Neuronal stem cell (in vitro differentiated cells): Measurements from ENCODE around the gene LPO.
A peak's percentile ranks its signal among the peaks of the same experiment; 100 is the strongest.

Experiments used
- DNase-seq: peaks from one replicate; pipeline ENCODE4 v3.0.0-alpha.2; 2013; ENCODE audit warnings: low spot score
- H2AFZ ChIP-seq: one replicate; pipeline ENCODE4 v1.6.1; 2013; ENCODE audit warnings: mild to moderate bottlenecking, low read length, inconsistent platforms
- H2AK5ac ChIP-seq: 2 replicates; pipeline ENCODE4 v1.6.1; 2013; ENCODE audit warnings: low read depth, mild to moderate bottlenecking, inconsistent platforms, low read length, moderate library complexity, mixed read lengths
- H2BK120ac ChIP-seq: 2 replicates; pipeline ENCODE4 v1.6.1; 2013; ENCODE audit warnings: low read depth, mild to moderate bottlenecking, inconsistent platforms, low read length, moderate library complexity, mixed read lengths
- H2BK12ac ChIP-seq: one replicate; pipeline ENCODE4 v1.6.1; 2013; ENCODE audit warnings: low read length, inconsistent platforms
- H2BK15ac ChIP-seq: 2 replicates; pipeline ENCODE4 v1.6.1; 2013; ENCODE audit warnings: mild to moderate bottlenecking, low read length, inconsistent platforms, mixed read lengths
- H2BK5ac ChIP-seq: one replicate; pipeline ENCODE4 v1.6.1; 2013; ENCODE audit warnings: inconsistent platforms, mild to moderate bottlenecking, low read length, moderate library complexity
- H3K14ac ChIP-seq: one replicate; pipeline ENCODE4 v1.6.1; 2013; ENCODE audit warnings: low read length, inconsistent platforms
- H3K18ac ChIP-seq: 2 replicates; pipeline ENCODE4 v1.6.1; 2013; ENCODE audit warnings: low read length, inconsistent platforms
- H3K23ac ChIP-seq: 2 replicates; pipeline ENCODE4 v1.6.1; 2013; ENCODE audit warnings: low read depth, mild to moderate bottlenecking, mixed read lengths, low read length, inconsistent platforms; ENCODE audit not compliant: poor library complexity
- H3K27ac ChIP-seq: replicated peaks from 3 replicates; pipeline ENCODE4 v1.5.1; 2013; ENCODE audit warnings: low read length, inconsistent platforms
- H3K27me3 ChIP-seq, 3 experiments: 2 replicates each; pipeline ENCODE4 v1.6.1; 2013; ENCODE audit warnings: low read length in 3 of 3, mild to moderate bottlenecking in 2 of 3, inconsistent platforms in 1 of 3, low read depth in 1 of 3, mixed read lengths in 1 of 3, moderate library complexity in 1 of 3; ENCODE audit not compliant: control insufficient read depth in 3 of 3, insufficient read depth in 3 of 3
- H3K36me3 ChIP-seq, 2 donors: replicated peaks in 1 of 2; 2 replicates each; pipeline ENCODE4 v1.6.1; 2013; ENCODE audit warnings: low read length in 2 of 2; ENCODE audit not compliant: control insufficient read depth in 2 of 2, insufficient read depth in 2 of 2
- H3K4ac ChIP-seq: 2 replicates; pipeline ENCODE4 v1.6.1; 2013; ENCODE audit warnings: inconsistent platforms, mild to moderate bottlenecking, low read length, moderate library complexity
- H3K4me1 ChIP-seq, 2 donors: 1 replicate in 1 of 2; 2 replicates in 1 of 2; pipeline ENCODE4 v1.6.1; 2013; ENCODE audit warnings: low read length in 2 of 2, low read depth in 1 of 2; ENCODE audit not compliant: control insufficient read depth in 2 of 2, insufficient read depth in 1 of 2
- H3K4me2 ChIP-seq: one replicate; pipeline ENCODE4 v1.6.1; 2013; ENCODE audit warnings: mild to moderate bottlenecking, low read length, inconsistent platforms; ENCODE audit not compliant: insufficient read depth, poor library complexity, severe bottlenecking
- H3K4me3 ChIP-seq, 2 donors: 2 replicates each; pipeline ENCODE4 v1.5.1; 2013; ENCODE audit warnings: low read length in 2 of 2, mild to moderate bottlenecking in 2 of 2, inconsistent platforms in 1 of 2, moderate library complexity in 1 of 2
- H3K79me1 ChIP-seq: one replicate; pipeline ENCODE4 v1.6.1; 2013; ENCODE audit warnings: low read depth, mild to moderate bottlenecking, inconsistent platforms, low read length, moderate library complexity
- H3K9ac ChIP-seq: one replicate; pipeline ENCODE4 v1.6.1; 2013; ENCODE audit warnings: mild to moderate bottlenecking, low read depth, low read length, inconsistent platforms; ENCODE audit not compliant: poor library complexity
- H3K9me3 ChIP-seq, 2 donors: replicated peaks in 1 of 2; 2 replicates each; pipeline versions ENCODE3 to v1.6.1; 2013; ENCODE audit warnings: low read length in 2 of 2, mild to moderate bottlenecking in 2 of 2, inconsistent platforms in 1 of 2, low read depth in 1 of 2, mixed read lengths in 1 of 2, moderate library complexity in 1 of 2; ENCODE audit not compliant: control insufficient read depth in 2 of 2, insufficient read depth in 1 of 2
- H4K8ac ChIP-seq: one replicate; pipeline ENCODE4 v1.6.1; 2013; ENCODE audit warnings: low read depth, mild to moderate bottlenecking, inconsistent platforms, low read length, moderate library complexity
- H4K91ac ChIP-seq: one replicate; pipeline ENCODE4 v1.6.1; 2013; ENCODE audit warnings: low read length, low read depth, mild to moderate bottlenecking, inconsistent platforms; ENCODE audit not compliant: poor library complexity
- WGBS, 2 donors: extraction: QIAGEN DNeasy Blood & Tissue Kit; methylation state at CpG; one replicate each; pipeline ENCODE4 v1.1.7; 2013; ENCODE audit warnings: missing lambda C conversion rate in 2 of 2, mixed read lengths in 1 of 2; ENCODE audit not compliant: insufficient read length in 2 of 2, insufficient replicate concordance in 1 of 2; ENCODE audit errors: extremely low coverage in 2 of 2; 5-methylcytosine and 5-hydroxymethylcytosine counted together

The LPO gene

DNA sequence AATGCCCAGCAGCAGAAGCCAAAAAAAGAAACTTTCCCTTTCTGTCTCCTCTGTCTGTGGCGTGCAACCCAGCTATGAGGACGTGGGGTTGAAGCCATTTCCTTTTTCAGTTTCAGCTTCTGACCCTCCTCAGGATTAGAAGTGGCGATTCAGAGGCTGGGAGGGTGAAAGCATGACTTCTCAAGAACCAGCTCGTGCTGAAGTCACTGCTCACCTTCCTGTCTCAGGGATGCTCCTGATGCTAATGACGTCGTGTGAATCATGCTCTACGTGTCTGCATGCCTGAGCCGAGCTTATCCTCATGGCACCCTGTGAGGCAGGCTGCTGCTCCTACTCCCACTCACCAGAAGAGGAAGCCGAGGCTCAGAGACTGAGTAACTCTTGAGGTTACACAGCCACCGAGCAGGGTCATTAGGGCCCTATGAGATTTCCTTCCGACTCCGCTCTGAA is 5.7 kb upstream of the LPO start:
- no peak overlapping the region for H3K14ac ChIP-seq
- H3K23ac ChIP-seq = no peak overlapping the region
- H2BK12ac ChIP-seq = no peak overlapping the region
- H3K4me2 ChIP-seq = no peak overlapping the region
- H2AFZ ChIP-seq = peak overlapping the region; percentile 5
- H3K36me3 ChIP-seq = no peaks in the 10 kb centered on the region
- no peak overlapping the region for H3K18ac ChIP-seq
- H3K4me3 ChIP-seq = no peak overlapping the region
- WGBS, 2 donors = no CpG with 5 or more reads among the region's 12 CpGs
- no peaks in the 10 kb centered on the region for H3K79me1 ChIP-seq
- H3K4me1 ChIP-seq = peaks cover 0 to 9% of the 10 kb centered on the region in 2 donors
- no peaks in the 10 kb centered on the region for H3K9me3 ChIP-seq
- H2BK15ac ChIP-seq = no peak overlapping the region
- H3K4ac ChIP-seq = no peak overlapping the region
- no peak overlapping the region for H2BK5ac ChIP-seq
- no peak for DNase-seq
- H2BK120ac ChIP-seq = no peak overlapping the region
- no peak overlapping the region for H3K9ac ChIP-seq
- no peak overlapping the region for H2AK5ac ChIP-seq
- H3K27me3 ChIP-seq = peaks cover 0 to 46% (median 0%) of the 10 kb centered on the region in 3 experiments
- H3K27ac ChIP-seq = no peak overlapping the region
- H4K91ac ChIP-seq = no peak overlapping the region
- no peak overlapping the region for H4K8ac ChIP-seq

DNA sequence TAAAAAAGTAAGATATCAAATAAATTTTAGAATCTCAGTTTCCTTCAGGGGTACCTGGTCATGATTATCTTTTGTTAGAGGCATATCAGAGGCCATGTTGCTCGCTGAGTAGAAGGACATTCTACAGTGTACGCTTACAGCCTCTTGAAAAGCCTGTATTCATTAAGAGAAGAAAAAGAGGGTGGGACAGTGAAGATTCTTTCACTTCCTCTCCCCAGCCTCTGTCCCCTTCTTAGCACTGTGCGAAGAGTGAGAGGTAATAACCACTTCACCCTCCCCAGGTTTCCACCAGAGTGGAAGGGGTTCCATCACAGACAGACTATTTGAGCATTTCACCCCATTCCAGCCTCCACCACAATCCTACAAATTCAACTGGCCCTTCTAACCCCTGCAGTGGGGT is 4.8 kb upstream of the LPO start:
- no peak overlapping the region for H3K14ac ChIP-seq
- no peak overlapping the region for H2BK120ac ChIP-seq
- WGBS, 2 donors = no CpG with 5 or more reads among the region's 3 CpGs
- H3K4me1 ChIP-seq = peaks cover 0 to 7% of the 10 kb centered on the region in 2 donors
- no peaks in the 10 kb centered on the region for H3K9me3 ChIP-seq
- H4K8ac ChIP-seq = no peak overlapping the region
- H2BK15ac ChIP-seq = no peak overlapping the region
- no peak overlapping the region for H2AK5ac ChIP-seq
- no peak overlapping the region for H2BK12ac ChIP-seq
- H3K18ac ChIP-seq = no peak overlapping the region
- H3K23ac ChIP-seq = no peak overlapping the region
- H3K27me3 ChIP-seq = peaks cover 0 to 48% (median 0%) of the 10 kb centered on the region in 3 experiments
- H3K4ac ChIP-seq = no peak overlapping the region
- H4K91ac ChIP-seq = no peak overlapping the region
- no peak for DNase-seq
- H3K9ac ChIP-seq = no peak overlapping the region
- no peak overlapping the region for H2AFZ ChIP-seq
- H2BK5ac ChIP-seq = no peak overlapping the region
- no peak overlapping the region for H3K4me2 ChIP-seq
- H3K4me3 ChIP-seq = no peak overlapping the region
- no peak overlapping the region for H3K27ac ChIP-seq
- H3K79me1 ChIP-seq = no peaks in the 10 kb centered on the region
- H3K36me3 ChIP-seq = no peaks in the 10 kb centered on the region

DNA sequence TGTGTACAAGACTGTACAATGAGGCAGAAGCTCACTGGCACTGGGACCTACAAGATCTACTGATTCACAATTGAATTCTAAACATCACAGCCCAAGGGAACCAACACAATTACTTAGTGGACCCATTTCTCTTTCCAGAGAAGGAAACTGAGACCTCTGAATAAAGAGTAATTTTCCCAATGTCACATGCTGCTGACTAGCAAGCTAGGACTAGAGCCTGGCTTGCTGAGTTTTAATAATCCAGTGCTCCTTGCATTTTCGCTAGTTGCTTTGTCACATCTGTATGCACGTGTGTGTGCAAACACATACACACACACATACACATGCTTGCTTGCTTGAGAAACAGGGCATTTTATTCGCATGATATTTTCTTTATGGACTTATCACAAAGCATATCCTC is 3.9 kb upstream of the LPO start:
- H4K91ac ChIP-seq = no peak overlapping the region
- H3K27ac ChIP-seq = no peak overlapping the region
- H2AK5ac ChIP-seq = no peak overlapping the region
- no peaks in the 10 kb centered on the region for H3K36me3 ChIP-seq
- peaks cover 0 to 1% of the 10 kb centered on the region in 2 donors for H3K4me1 ChIP-seq
- no peak overlapping the region for H3K4ac ChIP-seq
- no peak overlapping the region for H2BK120ac ChIP-seq
- H4K8ac ChIP-seq = no peak overlapping the region
- H3K4me3 ChIP-seq = no peak overlapping the region
- no CpG with 5 or more reads among the region's 3 CpGs for WGBS, 2 donors
- H3K9ac ChIP-seq = no peak overlapping the region
- no peak overlapping the region for H2BK5ac ChIP-seq
- no peak overlapping the region for H3K4me2 ChIP-seq
- no peak for DNase-seq
- H3K9me3 ChIP-seq = no peaks in the 10 kb centered on the region
- H3K18ac ChIP-seq = no peak overlapping the region
- no peak overlapping the region for H2BK15ac ChIP-seq
- H3K79me1 ChIP-seq = no peaks in the 10 kb centered on the region
- H3K14ac ChIP-seq = no peak overlapping the region
- H2AFZ ChIP-seq = no peak overlapping the region
- no peak overlapping the region for H3K23ac ChIP-seq
- H2BK12ac ChIP-seq = no peak overlapping the region
- peaks cover 0 to 58% (median 0%) of the 10 kb centered on the region in 3 experiments for H3K27me3 ChIP-seq

DNA sequence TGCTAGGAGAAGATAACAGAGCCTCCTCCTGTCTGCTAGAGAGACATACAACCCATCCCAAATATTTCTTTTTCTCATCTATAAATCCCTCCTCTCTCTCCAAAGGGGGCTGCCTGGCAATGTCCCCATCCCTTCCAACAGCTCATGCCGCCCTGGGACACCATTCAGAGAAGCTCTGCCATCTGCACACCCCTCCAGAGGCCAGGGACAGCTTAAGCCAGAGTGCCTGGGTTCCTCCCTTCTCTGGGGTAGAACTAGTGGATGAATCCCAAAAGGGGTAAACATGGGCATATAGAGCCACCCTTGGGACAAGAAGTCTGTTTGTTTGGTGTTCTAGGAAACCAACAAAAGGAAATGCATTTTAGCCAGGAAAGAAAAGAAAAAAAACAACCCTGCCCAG is 2.6 kb upstream of the LPO start:
- H3K9me3 ChIP-seq = no peaks in the 10 kb centered on the region
- no peak overlapping the region for H3K4ac ChIP-seq
- no peak overlapping the region for H3K14ac ChIP-seq
- H3K27me3 ChIP-seq = peaks cover 0 to 71% (median 0%) of the 10 kb centered on the region in 3 experiments
- no peak overlapping the region for H2BK5ac ChIP-seq
- no peak overlapping the region for H3K4me3 ChIP-seq
- no peak overlapping the region for H2BK120ac ChIP-seq
- no peak overlapping the region for H3K9ac ChIP-seq
- H3K18ac ChIP-seq = no peak overlapping the region
- peaks cover 0 to 1% of the 10 kb centered on the region in 2 donors for H3K4me1 ChIP-seq
- no peak overlapping the region for H4K8ac ChIP-seq
- no peak overlapping the region for H3K4me2 ChIP-seq
- no peak overlapping the region for H2BK12ac ChIP-seq
- no peaks in the 10 kb centered on the region for H3K79me1 ChIP-seq
- no CpG with 5 or more reads among the region's 1 CpG for WGBS, 2 donors
- H2BK15ac ChIP-seq = no peak overlapping the region
- H2AK5ac ChIP-seq = no peak overlapping the region
- no peak overlapping the region for H2AFZ ChIP-seq
- no peak overlapping the region for H3K27ac ChIP-seq
- no peaks in the 10 kb centered on the region for H3K36me3 ChIP-seq
- DNase-seq = no peak
- H3K23ac ChIP-seq = no peak overlapping the region
- no peak overlapping the region for H4K91ac ChIP-seq
